IMR-90 (cell line): ENCODE results near the gene CDK11A. TPM values are rescaled to one million over a fixed set of nuclear protein-coding genes. Genes with fewer than 3 reads are reported as not detected.
"Not testable (repeated sequence)": the region's sequence is repeated elsewhere in the genome, so short reads cannot be mapped to it uniquely, and the experiment has no call there.

ENCODE experiments used
- ATAC-seq: fragments of 200-7000 bp; cut with Tn5 transposase; 2 replicates; pipeline ENCODE4 v1.9.1; 2020; ENCODE audit warnings: low read depth, mild to moderate bottlenecking, moderate library complexity
- Bru-seq: library from RNA; stranded (reverse); fragments of 400-500 nt; gene quantifications from one replicate; lab custom pipeline; 2021; lab: Mats Ljungman, UMichigan
- BruChase-seq, 2 experiments: library from RNA; stranded (reverse); fragments of 400-500 nt; gene quantifications; one replicate each; lab custom pipeline; 2021; lab: Mats Ljungman, UMichigan
- BruUV-seq: library from RNA; stranded (reverse); fragments of 400-500 nt; replicated peaks from 2 replicates; lab custom pipeline; 2021; lab: Mats Ljungman, UMichigan
- CTCF ChIA-PET: fragments of 300-600 bp; formaldehyde crosslinking; extraction: SDS; loops from one replicate; lab custom pipeline; 2021; ENCODE audit warnings: antibody characterized with exemption; lab: Yijun Ruan, JAX
- POLR2A ChIA-PET: fragments of 300-600 bp; sonication (Branson Sonifier 250); formaldehyde crosslinking; loops from one replicate; lab custom pipeline; 2022; ENCODE audit warnings: antibody characterized with exemption; ENCODE audit not compliant: unreplicated experiment; lab: Charles Lee
- DNase-seq: peaks from one replicate; pipeline ENCODE4 v3.0.0; 2013
- H2AFZ ChIP-seq: replicated peaks from 2 replicates; pipeline ENCODE3; 2013; ENCODE audit warnings: low read length, mild to moderate bottlenecking; ENCODE audit not compliant: poor library complexity
- H2AK5ac ChIP-seq: 2 replicates; pipeline ENCODE4 v1.6.1; 2013; ENCODE audit warnings: low read depth, low read length, inconsistent platforms
- H2AK9ac ChIP-seq: replicated peaks from 2 replicates; pipeline ENCODE3; 2013; ENCODE audit warnings: mild to moderate bottlenecking, low read depth, low read length, moderate library complexity; ENCODE audit not compliant: poor library complexity
- H2BK120ac ChIP-seq: 2 replicates; pipeline ENCODE4 v1.6.1; 2013; ENCODE audit warnings: low read depth, low read length, inconsistent platforms
- H2BK15ac ChIP-seq: 3 replicates; pipeline ENCODE4 v1.6.1; 2013; ENCODE audit warnings: low read depth, low read length, inconsistent platforms
- H2BK20ac ChIP-seq: 2 replicates; pipeline ENCODE4 v1.6.1; 2013; ENCODE audit warnings: low read depth, mild to moderate bottlenecking, inconsistent platforms, low read length, moderate library complexity
- H2BK5ac ChIP-seq: 2 replicates; pipeline ENCODE4 v1.6.1; 2013; ENCODE audit warnings: mild to moderate bottlenecking, low read depth, low read length, inconsistent platforms; ENCODE audit not compliant: poor library complexity, severe bottlenecking
- H3K14ac ChIP-seq: replicated peaks from 2 replicates; pipeline ENCODE4 v1.6.1; 2013; ENCODE audit warnings: low read depth, low read length, inconsistent platforms
- H3K18ac ChIP-seq: 2 replicates; pipeline ENCODE4 v1.6.1; 2013; ENCODE audit warnings: low read depth, low read length, control low read depth
- H3K23ac ChIP-seq: 2 replicates; pipeline ENCODE4 v1.6.1; 2013; ENCODE audit warnings: low read depth, low read length, inconsistent platforms
- H3K27ac ChIP-seq: 2 replicates; pipeline ENCODE4 v1.5.1; 2013; ENCODE audit warnings: mild to moderate bottlenecking, control low read depth, low read length; ENCODE audit not compliant: insufficient read depth
- H3K27me3 ChIP-seq: 2 replicates; pipeline ENCODE4 v1.6.1; 2013; ENCODE audit warnings: low read length; ENCODE audit not compliant: control insufficient read depth, insufficient read depth
- H3K36me3 ChIP-seq: 2 replicates; pipeline ENCODE4 v1.6.1; 2013; ENCODE audit warnings: low read length, mixed read lengths; ENCODE audit not compliant: control insufficient read depth, insufficient read depth
- H3K4ac ChIP-seq: 2 replicates; pipeline ENCODE4 v1.6.1; 2013; ENCODE audit warnings: low read depth, low read length, inconsistent platforms
- H3K4me1 ChIP-seq: 2 replicates; pipeline ENCODE4 v1.6.1; 2013; ENCODE audit warnings: low read length, mixed read lengths; ENCODE audit not compliant: control insufficient read depth, insufficient read depth
- H3K4me2 ChIP-seq: 2 replicates; pipeline ENCODE4 v1.6.1; 2013; ENCODE audit warnings: low read depth, mild to moderate bottlenecking, control low read depth, low read length, moderate library complexity
- H3K4me3 ChIP-seq: 2 replicates; pipeline ENCODE4 v1.5.1; 2013; ENCODE audit warnings: low read depth, mild to moderate bottlenecking, control low read depth, low read length, moderate library complexity; ENCODE audit not compliant: insufficient read depth
- H3K56ac ChIP-seq: 2 replicates; pipeline ENCODE4 v1.6.1; 2013; ENCODE audit warnings: low read length, inconsistent platforms; ENCODE audit not compliant: insufficient read depth; ENCODE audit errors: extremely low read depth
- H3K79me1 ChIP-seq, 2 experiments: 2 replicates each; pipeline ENCODE4 v1.6.1; 2013; ENCODE audit warnings: low read length in 2 of 2, inconsistent platforms in 1 of 2, low read depth in 1 of 2
- H3K9ac ChIP-seq: 2 replicates; pipeline ENCODE4 v1.6.1; 2013; ENCODE audit warnings: low read depth, low read length, control low read depth
- H3K9me1 ChIP-seq: 2 replicates; pipeline ENCODE4 v1.6.1; 2013; ENCODE audit warnings: low read length, inconsistent platforms; ENCODE audit not compliant: insufficient read depth
- H3K9me3 ChIP-seq: 2 replicates; pipeline ENCODE4 v1.6.1; 2013; ENCODE audit warnings: low read length; ENCODE audit not compliant: control insufficient read depth, insufficient read depth
- H4K20me1 ChIP-seq: 2 replicates; pipeline ENCODE4 v1.6.1; 2013; ENCODE audit warnings: low read length, inconsistent platforms; ENCODE audit not compliant: insufficient read depth
- H4K5ac ChIP-seq: 2 replicates; pipeline ENCODE4 v1.6.1; 2013; ENCODE audit warnings: mild to moderate bottlenecking, low read depth, low read length, control low read depth
- H4K8ac ChIP-seq, 2 experiments: 2 replicates each; pipeline ENCODE4 v1.6.1; 2013; ENCODE audit warnings: low read depth in 2 of 2, low read length in 2 of 2, control low read depth in 1 of 2, inconsistent platforms in 1 of 2
- H4K91ac ChIP-seq: 2 replicates; pipeline ENCODE4 v1.6.1; 2013; ENCODE audit warnings: low read depth, low read length, inconsistent platforms; ENCODE audit not compliant: insufficient read depth
- MAZ ChIP-seq: IDR thresholded peaks from 2 replicates; pipeline ENCODE4 v1.6.1; 2012; ENCODE audit warnings: low read depth, mild to moderate bottlenecking, low read length, improper control_type of control experiment, moderate library complexity, borderline replicate concordance
- WGBS, 2 experiments: methylation state at CpG; one replicate each; pipeline versions ENCODE4 v1.1.5 to v1.1.7; 2013; ENCODE audit warnings: missing lambda C conversion rate in 2 of 2; ENCODE audit not compliant: insufficient read length in 1 of 2; ENCODE audit errors: extremely low coverage in 2 of 2; 5-methylcytosine and 5-hydroxymethylcytosine counted together
- dilution Hi-C: fragments of 300-500 bp; cut with HindIII; formaldehyde crosslinking; loops from one replicate; pipeline ENCODE4 v1.14.3; 2018; ENCODE audit warnings: low sequenced_read_pairs; ENCODE audit not compliant: unreplicated experiment
- in situ Hi-C: fragments of 300-500 bp; cut with MboI; formaldehyde crosslinking; loops from 3 replicates; pipeline ENCODE4 v1.14.3; 2019; ENCODE audit warnings: low sequenced_read_pairs, inconsistent platforms, mixed read lengths
- intact Hi-C: fragments of 100-400 bp; cut with micrococcal nuclease; formaldehyde crosslinking; loops from 2 replicates; pipeline ENCODE4 v1.10.0; 2022
- long read RNA-seq: library from polyadenylated mRNA; unstranded; transcript quantifications from one replicate; pipeline ENCODE4 v2.0.0, GENCODE V29; 2021; ENCODE audit not compliant: unreplicated experiment
- polyA plus RNA-seq, 3 experiments: library from polyadenylated mRNA; depleted of rRNA; stranded (reverse); fragments of >200 nt; gene quantifications; 2 replicates each; pipeline ENCODE4 v1.2.3, GENCODE V29; 2012; ENCODE audit warnings: low replicate concordance in 1 of 3
- total RNA-seq: library from RNA; depleted of rRNA; stranded (reverse); fragments of >200 nt; gene quantifications from 2 replicates; pipeline ENCODE4 v1.2.3, GENCODE V29; 2012; rRNA removed

Gene CDK11A
- 1.8 and 5.8 TPM in 2 replicates for total RNA-seq
- polyA plus RNA-seq (2012; rRNA removed) = 17.1 and 20.0 TPM in 2 replicates
- 3.5 and 3.9 TPM in 2 replicates for polyA plus RNA-seq (2012; cell fraction: cytosol; rRNA removed)
- 83.0 and 135 TPM in 2 replicates for polyA plus RNA-seq (2012; cell fraction: nucleus; rRNA removed; ENCODE audit: low replicate concordance)
- Bru-seq, nascent RNA = percentile 77 among the genes with signal in this experiment
- BruChase-seq, experiment 1, labeled RNA remaining after a 6-hour chase = percentile 81 among the genes with signal in this experiment
- percentile 78 among the genes with signal in this experiment for BruChase-seq, experiment 2, labeled RNA remaining after a 2-hour chase
- long read RNA-seq, partial matches to known transcripts = 3 of 7 reads
- long read RNA-seq, other reads (novel, unspliced or antisense) = 2 of 7 reads

DNA sequence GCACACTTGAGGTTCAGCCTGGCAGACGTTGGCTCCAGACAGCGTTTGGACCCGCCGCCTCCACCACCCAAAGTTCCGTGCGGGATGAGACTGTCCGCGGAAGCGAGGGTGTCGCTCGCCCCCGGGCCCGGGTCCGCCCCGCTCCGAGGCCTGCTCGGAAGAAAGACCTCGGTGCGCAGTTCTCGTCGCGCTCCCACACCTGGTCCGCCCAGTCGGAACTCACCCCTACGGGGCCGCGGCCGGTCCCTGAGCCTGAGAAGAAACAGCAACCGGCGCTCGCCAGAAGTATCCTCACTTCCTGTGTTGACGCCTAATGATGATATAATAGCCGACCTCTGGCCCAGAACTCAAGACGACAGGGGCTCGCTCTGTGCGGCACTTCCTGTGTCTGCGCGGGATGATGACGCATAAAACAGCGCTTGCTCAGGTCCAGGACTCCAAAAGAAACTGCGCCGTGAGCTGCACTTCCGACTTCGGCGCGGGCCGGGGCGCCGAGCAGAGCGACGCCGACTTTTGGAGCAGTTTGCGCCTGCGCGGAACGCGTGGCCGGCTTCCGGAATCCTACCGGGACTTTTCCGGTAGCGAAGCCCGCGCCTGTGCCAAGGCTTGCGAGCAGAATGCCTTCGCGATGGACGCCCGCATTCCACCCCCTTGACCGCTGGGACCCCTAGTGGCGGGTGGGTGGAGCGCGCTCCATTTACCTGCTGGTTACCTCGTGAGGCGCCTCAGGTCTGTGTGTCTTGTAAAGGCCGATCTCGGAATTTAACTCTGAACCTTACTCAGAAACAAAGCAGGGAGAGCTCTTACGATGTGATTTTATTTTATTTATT, at the start of gene CDK11A:
Gene CDK11A, minus strand, starts transcription at position 323 of the 830 bp plus-strand sequence. CDS start 1,539 bp downstream, outside the sequence.
- peak; percentile 21; the same call in 1 of the 2 replicates for TF ChIP-seq MAZ
- WGBS, 2 experiments = 4% methylated on average over 5 of the region's 78 CpGs; no CpG with 5 or more reads in 1 of the 2 experiments
- H3K4me2 ChIP-seq, H2BK20ac ChIP-seq, H4K5ac ChIP-seq, intact Hi-C loops, H3K18ac ChIP-seq, H3K27me3 ChIP-seq, H3K9me3 ChIP-seq, POLR2A ChIA-PET, H2AK5ac ChIP-seq, H4K91ac ChIP-seq, H2AK9ac ChIP-seq, H4K8ac ChIP-seq, in situ Hi-C loops, BruUV-seq, H3K23ac ChIP-seq, H3K79me1 ChIP-seq, H3K14ac ChIP-seq, H3K36me3 ChIP-seq, H3K56ac ChIP-seq, dilution Hi-C loops, H3K9me1 ChIP-seq, H2BK15ac ChIP-seq, H2BK120ac ChIP-seq, H3K4me1 ChIP-seq, CTCF ChIA-PET, H4K20me1 ChIP-seq: not testable (repeated sequence)
- H3K9ac ChIP-seq = peak within 1 kb of the TSS; percentile 41; the same call in 1 of the 2 replicates
- peak within 1 kb of the TSS; percentile 75 for H3K27ac ChIP-seq
- H2BK5ac ChIP-seq = peak within 1 kb of the TSS; percentile 0
- peak within 1 kb of the TSS; percentile 79 for H2AFZ ChIP-seq
- DNase-seq (peak; percentile 99), ATAC-seq (peak; percentile 93)
- H3K4ac ChIP-seq = peak within 1 kb of the TSS; percentile 50; the same call in 1 of the 2 replicates
- H3K4me3 ChIP-seq = peak within 1 kb of the TSS; percentile 68
